ENCODE measurements around the gene GJC1.

The GJC1 gene

DNA sequence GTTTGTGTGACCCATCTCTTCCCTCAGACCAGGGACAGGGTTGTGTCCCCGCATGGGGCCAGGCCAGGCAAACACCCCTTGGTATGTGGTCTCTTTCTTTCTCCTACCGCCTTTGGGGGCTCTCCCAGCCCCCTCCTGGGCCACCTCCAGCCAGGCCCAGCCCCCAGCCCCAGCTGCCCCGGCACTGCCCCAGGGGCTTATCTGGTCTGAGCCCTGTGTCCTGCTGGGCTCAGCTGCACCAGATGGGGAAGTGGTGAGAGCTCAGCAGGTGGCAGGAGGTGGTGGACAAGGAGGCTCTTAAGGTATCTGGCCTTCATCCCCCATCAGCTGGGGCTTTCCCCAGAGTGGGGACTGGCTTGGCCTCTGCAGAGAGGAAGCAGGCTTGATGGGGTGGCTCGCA, 62.6 kb downstream of the GJC1 start:
- TF ChIP-seq, protein P1, sequence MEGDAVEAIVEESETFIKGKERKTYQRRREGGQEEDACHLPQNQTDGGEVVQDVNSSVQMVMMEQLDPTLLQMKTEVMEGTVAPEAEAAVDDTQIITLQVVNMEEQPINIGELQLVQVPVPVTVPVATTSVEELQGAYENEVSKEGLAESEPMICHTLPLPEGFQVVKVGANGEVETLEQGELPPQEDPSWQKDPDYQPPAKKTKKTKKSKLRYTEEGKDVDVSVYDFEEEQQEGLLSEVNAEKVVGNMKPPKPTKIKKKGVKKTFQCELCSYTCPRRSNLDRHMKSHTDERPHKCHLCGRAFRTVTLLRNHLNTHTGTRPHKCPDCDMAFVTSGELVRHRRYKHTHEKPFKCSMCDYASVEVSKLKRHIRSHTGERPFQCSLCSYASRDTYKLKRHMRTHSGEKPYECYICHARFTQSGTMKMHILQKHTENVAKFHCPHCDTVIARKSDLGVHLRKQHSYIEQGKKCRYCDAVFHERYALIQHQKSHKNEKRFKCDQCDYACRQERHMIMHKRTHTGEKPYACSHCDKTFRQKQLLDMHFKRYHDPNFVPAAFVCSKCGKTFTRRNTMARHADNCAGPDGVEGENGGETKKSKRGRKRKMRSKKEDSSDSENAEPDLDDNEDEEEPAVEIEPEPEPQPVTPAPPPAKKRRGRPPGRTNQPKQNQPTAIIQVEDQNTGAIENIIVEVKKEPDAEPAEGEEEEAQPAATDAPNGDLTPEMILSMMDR (IDR thresholded peaks at IDR 0.05; ENCODE audit: borderline replicate concordance, insufficient read depth, low read depth, low read length), result no peak

DNA sequence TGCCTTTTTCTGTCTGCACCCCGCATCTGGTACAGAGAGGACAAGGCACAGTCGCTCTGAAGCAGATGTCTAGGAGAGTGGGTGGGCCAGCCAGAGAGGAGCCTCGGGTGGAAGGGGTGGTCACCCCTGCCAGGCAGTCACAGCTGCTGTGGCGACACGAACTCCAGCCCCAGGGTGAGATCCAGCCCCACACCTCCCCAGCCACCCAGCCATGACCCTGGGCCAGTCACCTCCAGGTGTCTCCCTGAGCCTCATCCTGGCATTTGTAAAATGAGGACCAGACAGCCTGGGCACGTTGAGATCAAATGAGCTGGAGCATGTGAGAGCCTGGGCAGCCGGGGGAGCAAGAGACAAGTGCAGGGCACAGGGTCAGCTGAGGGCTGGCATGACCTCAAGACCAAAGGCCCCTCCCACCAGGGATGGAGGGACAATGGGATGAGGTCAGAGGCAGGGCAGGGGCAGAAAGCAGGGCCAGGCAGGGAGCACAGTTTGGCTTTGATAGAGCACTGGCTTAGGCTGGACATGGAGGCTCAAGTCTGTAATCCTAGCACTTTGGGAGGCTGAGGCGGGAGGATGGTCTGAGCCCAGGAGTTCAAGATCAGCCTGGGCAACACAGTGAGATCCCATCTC, 63.6 kb downstream of the GJC1 start:
- TF ChIP-seq, protein P1 (IDR thresholded peaks at IDR 0.05; ENCODE audit: borderline replicate concordance, insufficient read depth, low read depth, low read length), result no peak
- no peak overlapping the region for H3K4me3 ChIP-seq (ENCODE audit: low read depth, low read length)

More for the DNA sequence above, 62.6 kb downstream of the GJC1 start:
- no peak overlapping the region for H3K4me3 ChIP-seq (ENCODE audit: low read depth, low read length)

DNA sequence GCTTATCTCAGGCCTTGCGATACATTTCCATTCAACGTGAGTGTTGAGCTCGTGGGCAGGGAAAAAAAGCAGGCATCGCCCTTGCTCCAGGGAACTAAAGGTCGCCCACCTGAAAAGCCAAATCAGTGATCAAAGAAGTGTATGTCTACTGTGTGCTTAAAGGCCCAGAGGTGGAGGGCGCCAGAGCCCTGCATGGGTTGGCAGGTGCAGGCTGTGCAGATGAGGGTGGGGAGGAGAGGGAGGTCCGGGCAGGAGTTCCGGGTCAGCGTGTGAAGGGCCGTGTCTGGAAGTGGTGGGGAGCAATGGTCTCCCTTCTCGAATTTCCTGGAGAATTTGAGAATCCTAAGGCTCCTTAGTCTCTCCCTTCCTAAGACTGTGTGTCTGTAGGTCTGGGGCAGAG, 64.1 kb downstream of the GJC1 start:
- TF ChIP-seq, protein P1 (IDR thresholded peaks at IDR 0.05; ENCODE audit: borderline replicate concordance, insufficient read depth, low read depth, low read length), result no peak
- no peak overlapping the region for H3K4me3 ChIP-seq (ENCODE audit: low read depth, low read length)

DNA sequence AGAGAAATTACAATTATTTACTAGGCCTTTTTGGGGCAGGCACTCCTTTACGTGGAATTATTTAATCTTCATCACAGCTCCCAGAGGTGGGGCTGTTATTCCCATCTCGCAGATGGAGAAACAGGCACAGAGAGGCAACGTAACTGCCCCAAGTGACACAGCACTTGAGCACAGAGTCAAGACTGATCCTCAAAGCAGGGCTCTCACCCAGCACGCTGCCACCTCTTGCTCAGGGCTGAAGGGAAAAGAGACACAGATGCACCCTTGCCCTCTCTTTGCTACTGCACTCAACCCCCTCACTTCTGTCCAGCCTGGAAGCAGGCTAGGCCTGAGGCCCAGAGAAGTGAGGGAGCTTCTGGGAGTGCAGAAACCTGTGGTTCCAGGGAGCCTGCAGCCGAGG, 66.9 kb downstream of the GJC1 start:
- no peak overlapping the region for H3K4me3 ChIP-seq (ENCODE audit: low read depth, low read length)
- TF ChIP-seq, protein P1 (IDR thresholded peaks at IDR 0.05; ENCODE audit: borderline replicate concordance, insufficient read depth, low read depth, low read length), result no peak

DNA sequence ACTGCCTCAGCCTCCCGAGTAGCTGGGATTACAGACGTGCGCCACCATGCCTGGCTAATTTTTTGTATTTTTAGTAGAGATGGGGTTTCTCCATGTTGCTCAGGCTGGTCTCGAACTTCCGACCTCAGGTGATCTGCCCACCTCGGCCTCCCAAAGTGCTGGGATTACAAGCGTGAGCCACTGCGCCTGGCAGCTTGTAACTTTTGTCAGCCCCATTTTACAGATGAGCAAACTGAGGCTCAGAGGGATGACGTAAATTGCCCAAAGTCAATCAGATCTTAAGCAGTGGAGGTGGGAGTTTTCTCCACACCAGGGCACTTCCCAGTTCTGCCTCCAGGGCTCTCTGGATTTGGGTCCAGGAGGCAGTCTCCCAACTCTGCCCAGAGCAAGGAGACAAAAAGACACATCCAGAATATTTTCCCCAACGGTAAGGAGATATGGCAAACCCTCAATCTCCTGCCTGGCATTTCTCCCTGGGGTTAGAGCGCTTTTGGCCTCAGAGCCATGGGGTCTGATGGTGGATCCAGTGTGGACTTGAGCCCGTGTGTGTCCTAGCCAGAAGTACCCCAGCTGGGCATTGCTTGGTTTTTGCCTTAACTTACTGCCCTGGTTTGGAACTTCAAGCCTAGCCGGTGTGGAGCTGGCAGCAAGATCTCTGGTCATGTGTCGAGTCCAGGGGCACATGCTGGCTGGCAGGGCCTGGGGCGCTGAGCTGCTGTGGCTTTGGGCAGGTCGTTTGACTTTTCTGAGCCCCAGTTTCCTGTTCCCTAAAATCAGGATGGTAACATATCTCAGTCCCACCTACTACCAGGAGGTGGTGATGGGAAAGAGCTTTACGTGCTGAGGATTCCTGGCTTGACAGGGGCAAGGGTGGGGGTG, 67.9 kb downstream of the GJC1 start:
- TF ChIP-seq, protein P1 (IDR thresholded peaks at IDR 0.05; ENCODE audit: borderline replicate concordance, insufficient read depth, low read depth, low read length), result no peak
- no peak overlapping the region for H3K4me3 ChIP-seq (ENCODE audit: low read depth, low read length)

DNA sequence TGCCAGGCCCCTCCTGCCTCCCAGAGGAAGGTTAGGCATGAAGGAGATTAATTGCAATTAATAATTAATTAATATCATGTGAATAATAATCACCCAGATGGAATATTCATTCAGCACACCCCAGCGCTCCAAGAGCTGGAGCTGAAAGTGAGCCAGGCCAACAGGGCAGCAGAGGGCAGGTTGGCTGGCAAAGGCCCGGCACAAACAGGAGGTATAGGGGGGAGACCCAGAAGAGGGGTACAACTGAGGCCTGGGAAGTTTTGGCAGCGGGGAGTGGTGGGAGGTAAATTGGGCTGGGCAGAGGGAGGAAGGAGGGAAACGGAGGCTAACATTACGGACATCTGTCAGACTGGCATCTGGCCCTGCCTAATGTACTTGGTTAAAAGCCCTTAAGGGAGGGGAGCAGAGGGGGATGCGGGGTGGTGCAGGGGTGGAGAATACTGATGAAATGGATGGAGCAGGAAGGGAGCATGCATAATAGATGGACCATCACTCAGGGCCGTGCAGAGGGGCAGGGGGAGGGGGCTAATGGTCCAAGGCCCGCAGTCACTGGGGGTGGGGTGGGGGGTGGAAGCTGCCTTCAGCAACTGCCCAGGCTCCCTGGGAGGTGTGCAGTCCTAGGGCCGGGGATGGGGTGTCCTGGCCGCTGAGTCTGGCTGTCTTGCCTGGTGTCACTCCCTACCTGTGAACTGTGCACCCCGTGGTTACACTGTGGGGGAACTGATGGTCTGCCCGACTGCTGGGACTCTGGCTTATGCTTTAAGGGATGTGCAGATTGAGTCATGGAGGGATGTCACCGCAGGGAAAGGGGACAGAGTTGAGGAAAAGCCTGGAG, 69.4 kb downstream of the GJC1 start:
- TF ChIP-seq, protein P1 (IDR thresholded peaks at IDR 0.05; ENCODE audit: borderline replicate concordance, insufficient read depth, low read depth, low read length), result no peak
- H3K4me3 ChIP-seq (ENCODE audit: low read depth, low read length), result no peak overlapping the region
